ENCODE measurements around the gene ERICH2. TPM values are rescaled to one million over a fixed set of nuclear protein-coding genes. Genes with fewer than 3 reads are reported as not detected.

The ERICH2 gene
- total RNA-seq, 1 experiment from 2014 or later: 7.2 TPM

DNA sequence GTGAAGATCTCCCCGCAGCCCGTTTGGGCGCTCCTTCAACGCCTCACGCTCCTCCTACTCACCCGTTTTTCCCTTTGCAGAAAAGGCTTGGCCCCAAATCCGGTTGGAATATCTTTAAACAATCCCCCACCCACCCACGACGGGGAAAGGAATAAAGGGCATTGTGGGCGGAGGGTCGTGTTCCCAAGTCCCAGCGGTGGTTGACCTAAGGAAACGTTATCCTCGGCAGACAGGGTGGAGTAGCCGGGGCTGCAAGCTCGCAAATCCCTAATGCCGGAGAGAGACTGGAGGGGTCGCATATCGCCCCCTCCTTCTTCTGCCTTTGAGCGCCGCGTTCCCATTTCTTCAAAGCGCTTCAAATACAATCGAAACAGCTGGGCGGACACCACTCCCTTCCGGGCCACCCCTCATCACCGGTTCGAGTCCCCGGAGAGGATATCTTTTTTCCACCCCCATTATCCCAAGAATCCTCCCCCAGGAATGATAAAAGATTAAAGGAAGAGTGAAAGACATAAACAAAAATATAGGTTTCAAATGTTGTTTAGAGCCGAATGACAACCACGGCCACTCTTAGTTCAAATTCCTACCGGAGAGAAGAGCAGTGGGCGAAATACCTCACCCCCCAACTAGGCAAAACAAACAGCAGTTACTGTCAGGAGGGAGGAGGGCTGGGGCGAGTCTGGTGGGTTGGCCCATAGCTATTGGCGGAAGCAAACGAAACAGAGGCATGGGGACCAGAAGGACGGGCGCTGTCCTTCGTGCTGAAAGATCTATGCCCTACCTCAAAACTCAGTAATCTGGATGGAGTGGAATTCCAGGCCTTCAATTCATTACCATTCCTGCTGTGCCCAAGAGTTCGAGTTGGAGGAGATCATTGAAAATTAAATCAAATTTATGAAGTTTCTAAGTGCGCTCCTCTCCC lies 43.7 kb downstream of the ERICH2 start:
- Mint-ChIP-seq H3K27me3 (ENCODE audit: insufficient read depth, unreplicated experiment) (peaks cover 34% of the 10 kb centered on the region), H3K27ac (ENCODE audit: low read depth, unreplicated experiment) (no peak overlapping the region), H3K9me3 (ENCODE audit: unreplicated experiment) (no peaks in the 10 kb centered on the region), H3K36me3 (ENCODE audit: insufficient read depth, unreplicated experiment) (no peaks in the 10 kb centered on the region), H3K4me1 (ENCODE audit: insufficient read depth, unreplicated experiment) (no peaks in the 10 kb centered on the region), H3K4me3 (ENCODE audit: unreplicated experiment) (no peak overlapping the region)
- TF ChIP-seq, protein P1, sequence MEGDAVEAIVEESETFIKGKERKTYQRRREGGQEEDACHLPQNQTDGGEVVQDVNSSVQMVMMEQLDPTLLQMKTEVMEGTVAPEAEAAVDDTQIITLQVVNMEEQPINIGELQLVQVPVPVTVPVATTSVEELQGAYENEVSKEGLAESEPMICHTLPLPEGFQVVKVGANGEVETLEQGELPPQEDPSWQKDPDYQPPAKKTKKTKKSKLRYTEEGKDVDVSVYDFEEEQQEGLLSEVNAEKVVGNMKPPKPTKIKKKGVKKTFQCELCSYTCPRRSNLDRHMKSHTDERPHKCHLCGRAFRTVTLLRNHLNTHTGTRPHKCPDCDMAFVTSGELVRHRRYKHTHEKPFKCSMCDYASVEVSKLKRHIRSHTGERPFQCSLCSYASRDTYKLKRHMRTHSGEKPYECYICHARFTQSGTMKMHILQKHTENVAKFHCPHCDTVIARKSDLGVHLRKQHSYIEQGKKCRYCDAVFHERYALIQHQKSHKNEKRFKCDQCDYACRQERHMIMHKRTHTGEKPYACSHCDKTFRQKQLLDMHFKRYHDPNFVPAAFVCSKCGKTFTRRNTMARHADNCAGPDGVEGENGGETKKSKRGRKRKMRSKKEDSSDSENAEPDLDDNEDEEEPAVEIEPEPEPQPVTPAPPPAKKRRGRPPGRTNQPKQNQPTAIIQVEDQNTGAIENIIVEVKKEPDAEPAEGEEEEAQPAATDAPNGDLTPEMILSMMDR (IDR thresholded peaks at IDR 0.05; ENCODE audit: unreplicated experiment): no peak
- intact Hi-C loops (cut with micrococcal nuclease): loop anchor here (2.0 to 10.0 kb wide), 3 partner anchors 489 to 879 kb away; no protein-coding TSS in a partner anchor
- POLR2A ChIA-PET: interaction anchor here (0.7 to 1.0 kb wide), 3 partner anchors 24 to 405 kb away, joined by 3 read pairs; no protein-coding TSS in a partner anchor
- BruUV-seq (replicated peaks): no TSS peak
- CTCF ChIA-PET: interaction anchor here (0.5 to 11.5 kb wide), 42 partner anchors 10 to 948 kb away, joined by 3 to 125 read pairs (median 5); no protein-coding TSS in a partner anchor
- DNase-seq (ENCODE audit: unreplicated experiment): peak; percentile 60

DNA sequence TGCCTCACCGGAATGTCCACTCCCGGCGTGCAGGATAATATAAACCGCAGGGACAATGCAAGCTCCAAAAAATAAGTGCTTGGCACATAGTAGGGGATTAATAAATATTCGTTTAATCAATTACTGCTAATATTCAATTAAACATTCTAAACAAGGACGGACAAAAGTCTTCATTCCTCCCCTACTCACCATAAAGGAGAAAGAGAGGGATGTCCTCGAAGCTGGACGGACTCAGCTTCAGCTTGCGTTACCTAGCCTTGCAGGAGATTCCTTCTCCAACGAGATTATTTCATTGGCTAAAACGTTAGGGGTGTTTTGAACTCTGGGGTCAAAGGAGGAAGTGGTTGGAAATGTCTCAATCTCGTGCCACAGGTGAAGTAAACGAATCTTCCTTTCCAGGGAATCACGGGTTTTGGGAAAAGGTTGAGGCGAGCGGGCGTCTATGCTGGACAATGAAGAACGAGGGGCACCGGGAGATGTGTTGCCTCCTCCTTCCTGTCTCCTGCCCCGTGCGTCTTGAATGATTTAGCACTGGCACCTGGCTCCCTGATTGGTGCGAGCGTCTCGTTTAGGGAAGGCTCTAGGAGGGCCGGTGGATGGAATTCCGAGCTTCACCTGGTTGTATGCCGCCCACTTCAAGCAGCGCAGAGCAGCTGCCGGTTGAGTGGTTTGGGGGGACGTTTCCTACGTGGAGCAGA lies 44.5 kb downstream of the ERICH2 start:
- intact Hi-C loops (cut with micrococcal nuclease): loop anchor here (2.0 to 10.0 kb wide), 4 partner anchors 452 to 880 kb away; no protein-coding TSS in a partner anchor
- H3K27me3 Mint-ChIP-seq (ENCODE audit: insufficient read depth, unreplicated experiment): peaks cover 37% of the 10 kb centered on the region
- ChIA-PET CTCF (interaction anchor here (0.7 to 11.5 kb wide), 15 partner anchors 10 to 784 kb away, joined by 3 to 125 read pairs (median 10); no protein-coding TSS in a partner anchor), POLR2A (interaction anchor here (0.7 to 1.0 kb wide), 5 partner anchors 23 to 453 kb away, joined by 3 read pairs; partner anchors contain the start of gene GORASP2)
- H3K9me3 Mint-ChIP-seq (ENCODE audit: unreplicated experiment): no peaks in the 10 kb centered on the region
- BruUV-seq (replicated peaks): no TSS peak
- H3K27ac Mint-ChIP-seq (ENCODE audit: low read depth, unreplicated experiment): no peak overlapping the region
- no peaks in the 10 kb centered on the region for H3K36me3 Mint-ChIP-seq (ENCODE audit: insufficient read depth, unreplicated experiment)
- H3K4me1 Mint-ChIP-seq (ENCODE audit: insufficient read depth, unreplicated experiment): no peaks in the 10 kb centered on the region
- no peak for DNase-seq (ENCODE audit: unreplicated experiment)
- H3K4me3 Mint-ChIP-seq (ENCODE audit: unreplicated experiment): no peak overlapping the region
- TF ChIP-seq, protein P1 (IDR thresholded peaks at IDR 0.05; ENCODE audit: unreplicated experiment): no peak

DNA sequence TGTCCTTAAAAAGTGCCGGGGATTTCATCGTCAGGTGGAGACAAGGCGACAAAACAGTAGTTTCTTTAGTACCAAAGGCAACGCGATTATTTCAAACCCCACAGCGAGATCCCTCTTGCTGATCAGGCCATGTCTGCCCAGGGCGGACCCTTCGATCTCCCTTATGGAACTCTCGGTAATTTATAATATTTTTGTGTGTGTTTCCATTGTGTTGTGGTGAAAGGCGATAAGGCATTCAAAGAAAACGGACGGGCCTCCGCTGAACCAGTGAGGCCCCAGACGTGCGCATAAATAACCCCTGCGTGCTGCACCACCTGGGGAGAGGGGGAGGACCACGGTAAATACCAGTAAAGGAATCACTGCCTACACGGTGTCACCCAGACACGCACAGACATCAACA lies 45.1 kb downstream of the ERICH2 start:
- DNase-seq (ENCODE audit: unreplicated experiment): no peak
- no peaks in the 10 kb centered on the region for H3K36me3 Mint-ChIP-seq (ENCODE audit: insufficient read depth, unreplicated experiment)
- intact Hi-C loops (cut with micrococcal nuclease): loop anchor here (2.0 to 10.0 kb wide), 4 partner anchors 453 to 881 kb away; no protein-coding TSS in a partner anchor
- peak overlapping the region; percentile 81 for H3K4me3 Mint-ChIP-seq (ENCODE audit: unreplicated experiment)
- no peaks in the 10 kb centered on the region for H3K9me3 Mint-ChIP-seq (ENCODE audit: unreplicated experiment)
- H3K27me3 Mint-ChIP-seq (ENCODE audit: insufficient read depth, unreplicated experiment): peaks cover 41% of the 10 kb centered on the region
- ChIA-PET CTCF (interaction anchor here (0.6 to 11.5 kb wide), 30 partner anchors 9 to 594 kb away, joined by 3 to 125 read pairs (median 4); partner anchors contain the start of gene GORASP2), POLR2A (interaction anchor here (0.7 to 2.0 kb wide), 9 partner anchors 71 to 491 kb away, joined by 3 to 8 read pairs (median 3); partner anchors contain the start of gene GORASP2)
- TF ChIP-seq, protein P1 (IDR thresholded peaks at IDR 0.05; ENCODE audit: unreplicated experiment): no peak
- H3K27ac Mint-ChIP-seq (ENCODE audit: low read depth, unreplicated experiment): no peak overlapping the region
- no TSS peak for BruUV-seq (replicated peaks)
- H3K4me1 Mint-ChIP-seq (ENCODE audit: insufficient read depth, unreplicated experiment): peaks cover under 1% of the 10 kb centered on the region

All from MCF 10A (cell line).